HG03139 (cell line): ENCODE results near the gene PTCHD4.
A peak's percentile ranks its signal among the peaks of the same experiment; 100 is the strongest.
"Not testable (repeated sequence)": the region's sequence is repeated elsewhere in the genome, so short reads cannot be mapped to it uniquely, and the experiment has no call there.

Source experiments
- ATAC-seq: cut with Tn5 transposase; IDR thresholded peaks from one replicate; pipeline ENCODE4 v1.9.1; 2021; ENCODE audit not compliant: unreplicated experiment

The PTCHD4 gene

DNA sequence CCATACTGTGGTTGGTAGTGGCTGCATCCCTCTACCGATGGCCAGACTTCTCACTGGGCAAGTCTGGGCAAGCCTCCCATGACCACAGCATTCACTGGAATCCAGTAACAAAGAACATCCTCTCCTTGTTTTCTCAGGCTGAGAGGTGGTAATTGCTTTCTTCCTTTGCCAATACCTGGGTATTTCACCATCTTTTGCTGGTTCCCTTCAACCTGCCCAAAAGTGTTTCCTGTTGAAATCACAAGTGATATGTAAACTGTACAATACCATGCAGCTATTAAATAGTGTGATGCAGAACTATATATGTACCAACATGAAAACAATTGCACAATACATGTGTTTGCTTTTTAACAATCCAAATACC, at the start of gene PTCHD4:
PTCHD4 (minus strand) TSS at position 55 of the 364 bp plus-strand sequence. CDS start 42,240 bp downstream, outside the sequence.
- no peak for ATAC-seq

- no peak for ATAC-seq
Observed at GRCh38 chr6:48151142-48151541, 40.1 kb upstream of the PTCHD4 start.

- no peak for ATAC-seq
Observed at GRCh38 chr6:48150701-48151100, 39.7 kb upstream of the PTCHD4 start.

- no peak for ATAC-seq
Observed at GRCh38 chr6:48147051-48147450, 36.1 kb upstream of the PTCHD4 start.

- no peak for ATAC-seq
Observed at GRCh38 chr6:48144021-48144420, 33.0 kb upstream of the PTCHD4 start.

DNA sequence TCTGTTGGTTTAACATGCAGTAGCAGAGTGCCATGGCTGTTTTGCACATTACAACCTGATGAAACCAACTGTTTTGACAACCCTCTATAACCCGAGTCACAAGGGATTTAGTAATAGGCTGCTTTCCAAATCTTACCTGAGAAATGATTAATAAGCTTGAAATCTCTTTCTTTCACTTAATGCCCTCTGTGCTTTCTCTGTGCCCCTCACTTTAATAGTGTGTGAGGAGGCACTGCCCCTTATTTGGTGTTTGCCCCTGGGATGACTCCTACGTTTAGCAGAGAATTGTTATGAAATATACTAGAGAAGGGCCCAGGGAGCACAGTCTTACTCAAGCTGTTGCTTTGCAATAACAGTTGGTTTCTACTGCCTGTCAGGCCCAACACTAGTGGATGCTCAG, 31.0 kb upstream of the PTCHD4 start:
- ATAC-seq: no peak

- ATAC-seq: no peak
Observed at GRCh38 chr6:48139818-48140614, 29.0 kb upstream of the PTCHD4 start.

GRCh38 chr6:48136856-48137255, 25.9 kb upstream of the PTCHD4 start:
- no peak for ATAC-seq

- ATAC-seq: no peak
Observed at GRCh38 chr6:48135323-48136084, 24.5 kb upstream of the PTCHD4 start.

DNA sequence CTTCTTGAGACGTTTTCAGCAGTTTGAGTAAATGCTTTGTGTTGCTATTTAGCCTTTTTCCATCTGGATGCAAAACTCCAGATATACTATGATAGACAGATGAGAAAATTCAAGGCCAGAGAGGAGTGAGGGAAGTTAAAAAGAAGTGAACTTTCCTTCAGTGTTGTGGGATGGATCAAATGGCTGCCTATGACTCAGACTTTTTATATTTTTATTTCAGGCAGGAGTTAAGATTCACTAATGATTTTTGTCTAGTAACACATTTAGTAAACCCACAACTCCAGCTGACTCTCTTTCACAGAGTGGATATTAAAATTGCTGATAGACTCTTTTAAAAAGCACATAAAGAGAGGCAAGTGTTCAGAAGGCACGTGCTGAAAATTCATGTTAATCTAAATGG, 23.2 kb upstream of the PTCHD4 start:
- ATAC-seq: no peak

- no peak for ATAC-seq
Observed at GRCh38 chr6:48123601-48124000, 12.6 kb upstream of the PTCHD4 start.

DNA sequence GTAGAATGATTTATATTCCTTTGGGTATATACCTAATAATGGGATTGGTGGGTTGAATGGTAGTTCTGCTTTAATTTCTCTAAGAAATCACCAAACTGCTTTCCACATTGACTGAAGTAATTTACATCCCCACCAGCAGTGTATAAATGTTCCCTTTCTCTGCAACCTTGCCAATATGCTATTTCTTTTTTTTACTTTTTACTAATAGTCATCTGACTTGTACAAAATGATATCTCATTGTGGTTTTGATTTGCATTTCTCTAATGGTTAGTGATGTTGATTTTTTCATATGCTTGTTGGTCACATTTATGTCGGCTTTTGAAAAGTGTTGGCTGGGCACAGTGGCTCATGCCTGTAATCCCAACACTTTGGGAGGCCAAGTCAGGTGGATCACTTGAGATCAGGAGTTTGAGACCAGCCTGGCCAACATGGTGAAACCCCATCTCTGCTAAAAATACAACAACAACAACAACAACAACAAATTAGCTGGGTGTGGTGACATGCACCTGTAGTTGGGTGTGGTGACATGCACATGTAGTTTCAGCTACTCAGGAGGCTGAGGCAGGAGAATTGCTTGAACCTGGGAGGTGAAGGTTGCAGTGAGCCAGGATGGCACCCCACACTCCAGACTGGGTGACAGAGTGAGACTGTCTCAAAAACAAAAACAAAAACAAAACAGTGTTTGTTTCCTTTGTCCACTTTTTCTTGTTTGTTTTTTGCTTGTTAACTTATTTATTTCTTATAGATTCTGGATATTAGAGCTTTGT, 11.2 kb upstream of the PTCHD4 start:
- not testable (repeated sequence) for ATAC-seq

GRCh38 chr6:48116699-48117645, 6.0 kb upstream of the PTCHD4 start:
- ATAC-seq: no peak

DNA sequence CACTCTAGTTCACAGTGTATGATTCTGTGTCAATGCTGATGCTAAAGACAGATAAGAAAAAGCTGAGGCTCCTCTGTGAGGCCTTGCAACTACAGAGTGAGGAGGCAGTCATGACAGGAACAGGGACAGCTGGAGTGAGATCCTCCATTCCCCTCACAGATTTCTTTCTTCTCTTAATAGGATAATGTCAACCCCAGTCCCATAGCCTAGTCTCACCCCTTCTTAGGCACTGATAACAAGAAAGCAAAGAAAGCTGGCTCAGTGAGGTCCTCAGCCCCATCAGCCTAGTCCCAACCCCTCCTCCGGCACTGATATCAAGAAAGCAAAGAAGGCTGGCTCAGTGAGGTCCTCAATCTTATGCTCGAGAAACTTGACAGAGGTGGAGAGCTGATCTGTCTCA, 2.1 kb upstream of the PTCHD4 start:
- ATAC-seq: no peak

- no peak for ATAC-seq
Observed at GRCh38 chr6:48111575-48111974, 578 bp upstream of the PTCHD4 start.

GRCh38 chr6:48110436-48111142, 408 bp downstream of the PTCHD4 start:
- ATAC-seq: no peak

DNA sequence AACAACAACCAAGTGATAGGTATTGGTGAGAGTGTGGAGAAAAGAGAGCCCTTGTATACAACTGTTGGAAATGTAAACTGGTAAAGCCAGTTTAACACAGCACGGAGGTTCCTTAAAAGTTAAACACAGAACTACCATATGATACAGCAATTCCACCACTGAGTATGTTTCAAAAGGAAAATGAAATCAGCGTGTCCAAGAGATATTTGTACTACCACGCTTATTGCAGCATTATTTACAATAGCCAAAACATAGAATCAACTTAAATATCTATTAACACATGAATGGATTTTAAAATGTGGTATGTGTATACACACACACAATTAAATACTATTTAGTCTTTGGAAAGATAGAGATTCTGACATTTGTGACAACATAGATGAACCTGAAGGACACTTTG, 1.1 kb downstream of the PTCHD4 start:
- ATAC-seq: no peak

GRCh38 chr6:48102476-48103195, 8.4 kb downstream of the PTCHD4 start:
- ATAC-seq: not testable (repeated sequence)

- peak; percentile 63 for ATAC-seq
Observed at GRCh38 chr6:48101290-48101689, 9.7 kb downstream of the PTCHD4 start.
